K562 (cell line): ENCODE results near the gene DZIP3. TPM values are rescaled to one million over a fixed set of nuclear protein-coding genes. Genes with fewer than 3 reads are reported as not detected.
"Not testable (repeated sequence)": the region's sequence is repeated elsewhere in the genome, so short reads cannot be mapped to it uniquely, and the experiment has no call there.

ENCODE experiments used
- ATAC-seq: fragments of 200-7000 bp; cut with Tn5 transposase; 3 replicates; pipeline ENCODE4 v1.9.1; 2020; ENCODE audit warnings: moderate library complexity
- BruUV-seq: library from RNA; stranded (reverse); fragments of 400-500 nt; replicated peaks from 2 replicates; lab custom pipeline; 2021; lab: Mats Ljungman, UMichigan
- CTCF ChIA-PET: fragments of 300-600 bp; formaldehyde crosslinking; extraction: SDS; loops from one replicate; lab custom pipeline; 2021; ENCODE audit warnings: low intra/inter-chr PET ratio; lab: Yijun Ruan, JAX
- POLR2A ChIA-PET: fragments of 300-600, 350-650 bp; sonication (Branson Sonifier 250); formaldehyde crosslinking; extraction: SDS; loops from one replicate; lab custom pipeline; 2021; ENCODE audit warnings: antibody characterized with exemption, inconsistent platforms; lab: Yijun Ruan, JAX
- DNase-seq, 4 experiments: peaks; one replicate each; pipeline versions ENCODE4 v3.0.0 to v3.0.0-alpha.2; 2011 to 2018; ENCODE audit warnings: low spot score in 3 of 4, mixed read lengths in 3 of 4; ENCODE audit errors: extremely low read depth in 1 of 4
- FAIRE-seq: peaks from 2 replicates; lab custom pipeline; 2011; peaks lifted over from hg19 to GRCh38; lab: Jason Lieb, UNC
- H2AFZ ChIP-seq: 2 replicates; pipeline ENCODE4 v1.6.0; 2011; ENCODE audit warnings: low read depth, low read length, control low read depth, inconsistent platforms
- H3K27ac ChIP-seq: fragments of 200-600 bp; 3 replicates; pipeline ENCODE4 v1.8.0; 2011; ENCODE audit warnings: low read depth, mild to moderate bottlenecking, control low read depth, inconsistent platforms, low read length, moderate library complexity, mixed read lengths; ENCODE audit errors: extremely low read depth
- H3K27me3 ChIP-seq, 2 experiments: fragments of 300-600 bp in 1 of 2; 2 replicates in 1 of 2; 3 replicates in 1 of 2; pipeline versions ENCODE4 v1.6.0 to v1.8.0; 2011; ENCODE audit warnings: inconsistent platforms in 2 of 2, low read length in 2 of 2, mild to moderate bottlenecking in 1 of 2, mixed read lengths in 1 of 2, moderate library complexity in 1 of 2; ENCODE audit not compliant: control insufficient read depth in 2 of 2, insufficient read depth in 2 of 2
- H3K36me3 ChIP-seq: fragments of 300-600 bp; 3 replicates; pipeline ENCODE4 v1.8.0; 2011; ENCODE audit warnings: mild to moderate bottlenecking, low read length, inconsistent platforms; ENCODE audit not compliant: control insufficient read depth, insufficient read depth
- H3K4me1 ChIP-seq, 2 experiments: fragments of 200-600 bp in 1 of 2; replicated peaks in 1 of 2; 2 replicates in 1 of 2; 3 replicates in 1 of 2; pipeline versions ENCODE4 v1.5.1 to v1.8.0; 2011; ENCODE audit warnings: inconsistent platforms in 2 of 2, low read length in 2 of 2, mild to moderate bottlenecking in 1 of 2, mixed read lengths in 1 of 2, moderate library complexity in 1 of 2; ENCODE audit not compliant: control insufficient read depth in 2 of 2, insufficient read depth in 2 of 2
- H3K4me2 ChIP-seq: 2 replicates; pipeline ENCODE4 v1.6.1; 2011; ENCODE audit warnings: low read length, control low read depth, inconsistent platforms, mixed read lengths; ENCODE audit not compliant: insufficient read depth
- H3K4me3 ChIP-seq: fragments of 200-600 bp; sonication (generic), shearing (Covaris generic); 2 replicates; pipeline ENCODE4 v1.5.1; 2016; ENCODE audit warnings: control low read depth, inconsistent platforms
- H3K79me2 ChIP-seq: fragments of 200-600 bp; 3 replicates; pipeline ENCODE4 v1.8.0; 2011; ENCODE audit warnings: low read length, inconsistent platforms; ENCODE audit not compliant: control insufficient read depth, insufficient read depth
- H3K9ac ChIP-seq, 2 experiments: 2 replicates each; pipeline versions ENCODE4 v1.6.0 to v1.6.1; 2011; ENCODE audit warnings: low read depth in 2 of 2, low read length in 2 of 2, control low read depth in 1 of 2, inconsistent platforms in 1 of 2, mild to moderate bottlenecking in 1 of 2, mixed read lengths in 1 of 2; ENCODE audit not compliant: insufficient read depth in 1 of 2
- H3K9me1 ChIP-seq: one replicate; pipeline ENCODE4 v1.6.0; 2011; ENCODE audit warnings: inconsistent platforms, mild to moderate bottlenecking, low read length, moderate library complexity; ENCODE audit not compliant: control insufficient read depth, insufficient read depth
- H3K9me3 ChIP-seq: replicated peaks from 2 replicates; pipeline ENCODE4 v1.5.1; 2011; ENCODE audit warnings: low read depth, low read length, inconsistent platforms; ENCODE audit not compliant: control insufficient read depth, insufficient read depth
- H4K20me1 ChIP-seq: replicated peaks from 2 replicates; pipeline ENCODE4 v1.6.1; 2011; ENCODE audit warnings: low read length, inconsistent platforms, mixed read lengths; ENCODE audit not compliant: control insufficient read depth, insufficient read depth
- ARID2 ChIP-seq: fragments of 450-650 bp; IDR thresholded peaks from 2 replicates; pipeline ENCODE4 v1.6.1; 2017; ENCODE audit warnings: antibody characterized with exemption, mild to moderate bottlenecking
- DPF2 ChIP-seq: fragments of 450-650 bp; IDR thresholded peaks from 2 replicates; pipeline ENCODE4 v1.6.1; 2016
- HOXB6 ChIP-seq: fragments of 250-450 bp; sonication (Bioruptor Pico); IDR thresholded peaks from 2 replicates; pipeline ENCODE4 v1.5.1; 2022; ENCODE audit warnings: mild to moderate bottlenecking, borderline replicate concordance
- SMAD4 ChIP-seq: fragments of 250-450 bp; sonication (Bioruptor Pico); conservative IDR thresholded peaks from 2 replicates; pipeline ENCODE4 v1.8.0; 2021; ENCODE audit warnings: inconsistent platforms, mild to moderate bottlenecking, moderate library complexity
- ZBTB7A ChIP-seq: IDR thresholded peaks from 2 replicates; pipeline ENCODE4 v1.6.1; 2011; ENCODE audit warnings: low read depth, mild to moderate bottlenecking, low read length, moderate library complexity, borderline replicate concordance; ENCODE audit not compliant: control insufficient read depth
- ZNF175 ChIP-seq: fragments of 200-800 bp; sonication (Bioruptor generic); IDR thresholded peaks from 2 replicates; pipeline ENCODE4 v1.6.1; 2016; ENCODE audit warnings: low read depth, mild to moderate bottlenecking, missing genetic modification characterization, missing compliant biosample characterization
- ZNF436 ChIP-seq: fragments of 250-450, 450-650 bp; sonication (Bioruptor Pico); formaldehyde crosslinking; IDR thresholded peaks from 2 replicates; pipeline ENCODE4 v1.7.0; 2020; ENCODE audit warnings: mild to moderate bottlenecking
- ZNF449 ChIP-seq: fragments of 250-450 bp; sonication (Bioruptor Pico); IDR thresholded peaks from 2 replicates; pipeline ENCODE4 v1.8.0; 2022; ENCODE audit warnings: moderate library complexity, mild to moderate bottlenecking, inconsistent platforms
- ZNF77 ChIP-seq: fragments of 250-450 bp; sonication (Bioruptor Pico); IDR thresholded peaks from 2 replicates; pipeline ENCODE4 v1.5.0; 2020
- WGBS: fragments of 100-300 bp; shearing (Covaris generic); methylation state at CpG from one replicate; pipeline ENCODE4 v1.1.6; 2016; ENCODE audit warnings: low coverage, mixed read lengths; ENCODE audit not compliant: insufficient coverage; ENCODE audit errors: missing lambda C conversion rate; 5-methylcytosine and 5-hydroxymethylcytosine counted together
- in situ Hi-C: fragments of 300-500 bp; cut with MboI; formaldehyde crosslinking; loops from 4 replicates; pipeline ENCODE4 v1.15.0; 2018; ENCODE audit warnings: inconsistent platforms, mixed read lengths
- intact Hi-C: fragments of 100-400 bp; cut with micrococcal nuclease; formaldehyde crosslinking; loops from 2 replicates; pipeline ENCODE4 v1.14.2; 2022
- polyA plus RNA-seq, 8 experiments: library from polyadenylated mRNA; depleted of rRNA in 4 of 8; stranded (reverse) in 5 of 8; unstranded in 3 of 8; fragments of >200 nt; fragmentation: Nextera tagmentation in 2 of 8; fragmentation: Illumina TruSeq in 1 of 8; extraction: Ambion mirVana in 2 of 8; extraction: Trizol in 1 of 8; gene quantifications; 2 replicates each; pipeline versions ENCODE4 v1.2.1 to v1.2.3, GENCODE V29; 2011 to 2014; ENCODE audit warnings: inconsistent platforms in 1 of 8, missing spikeins in 1 of 8
- total RNA-seq, 7 experiments: library from RNA; depleted of rRNA in 6 of 7; stranded (reverse); fragments of >200 nt in 6 of 7; fragmentation: Illumina TruSeq in 2 of 7; extraction: Trizol in 2 of 7; gene quantifications; 2 replicates each; pipeline versions ENCODE4 v1.2.1 to v1.2.3, GENCODE V29; 2011 to 2021; ENCODE audit warnings: low replicate concordance in 1 of 7
- TF ChIP-seq, protein P1 (sequence below): fragments of 200-800 bp; sonication (Bioruptor generic); IDR thresholded peaks from 2 replicates; pipeline ENCODE4 v1.6.1; 2017; ENCODE audit warnings: missing genetic modification characterization, missing compliant biosample characterization

The DZIP3 gene
- total and polyA plus RNA-seq, 9 of the 15 experiments (the other 6 are each of a cell fraction or from before 2014, with no cell fraction given) = 3.5 to 9.7 (median 5.7) TPM

DNA sequence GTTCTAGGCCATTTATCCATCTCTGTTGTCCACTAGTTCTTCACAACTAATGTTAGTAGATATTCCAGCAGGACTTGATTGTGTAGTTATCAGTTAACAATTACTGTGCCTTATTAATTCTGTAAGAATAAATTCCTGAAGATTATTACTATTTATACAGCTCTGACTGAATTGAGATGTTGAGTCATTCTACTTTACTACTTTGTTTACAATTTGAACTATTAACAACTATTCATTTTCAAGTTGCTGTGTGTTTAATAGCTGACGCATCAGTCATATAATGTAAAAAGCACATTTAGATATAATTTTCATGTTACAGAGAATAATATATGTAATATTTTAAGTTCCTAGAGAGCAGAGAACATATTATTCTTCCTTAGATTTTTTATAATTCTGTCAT lies 21.1 kb downstream of the DZIP3 start (continued):
- no peak for TF ChIP-seq ZBTB7A
- TF ChIP-seq ZNF175 = no peak
- no peak for TF ChIP-seq ZNF436 (CRISPR knock-in tag)
- TF ChIP-seq, protein P1, sequence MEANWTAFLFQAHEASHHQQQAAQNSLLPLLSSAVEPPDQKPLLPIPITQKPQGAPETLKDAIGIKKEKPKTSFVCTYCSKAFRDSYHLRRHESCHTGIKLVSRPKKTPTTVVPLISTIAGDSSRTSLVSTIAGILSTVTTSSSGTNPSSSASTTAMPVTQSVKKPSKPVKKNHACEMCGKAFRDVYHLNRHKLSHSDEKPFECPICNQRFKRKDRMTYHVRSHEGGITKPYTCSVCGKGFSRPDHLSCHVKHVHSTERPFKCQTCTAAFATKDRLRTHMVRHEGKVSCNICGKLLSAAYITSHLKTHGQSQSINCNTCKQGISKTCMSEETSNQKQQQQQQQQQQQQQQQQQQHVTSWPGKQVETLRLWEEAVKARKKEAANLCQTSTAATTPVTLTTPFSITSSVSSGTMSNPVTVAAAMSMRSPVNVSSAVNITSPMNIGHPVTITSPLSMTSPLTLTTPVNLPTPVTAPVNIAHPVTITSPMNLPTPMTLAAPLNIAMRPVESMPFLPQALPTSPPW (CRISPR knock-in tag) = no peak
- TF ChIP-seq ZNF449 = no peak
- TF ChIP-seq HOXB6 = no peak
- no peak for TF ChIP-seq SMAD4 (CRISPR knock-in tag)
- no peak for TF ChIP-seq ZNF77 (CRISPR knock-in tag)
- TF ChIP-seq DPF2 = no peak
- no peak for TF ChIP-seq ARID2

GRCh38 chr3:108616090-108616489 lies 26.6 kb downstream of the DZIP3 start:
- POLR2A ChIA-PET = interaction anchor here (1.2 kb wide), 1 partner anchor 10 kb away, joined by 4 read pairs; no protein-coding TSS in a partner anchor
- in situ Hi-C loops, H3K4me1 ChIP-seq, DNase-seq, CTCF ChIA-PET, H3K4me3 ChIP-seq, H3K4me2 ChIP-seq, H3K27ac ChIP-seq, H3K79me2 ChIP-seq, BruUV-seq, FAIRE-seq, intact Hi-C loops, ATAC-seq, H3K36me3 ChIP-seq, H3K27me3 ChIP-seq, H3K9ac ChIP-seq, H3K9me1 ChIP-seq, H4K20me1 ChIP-seq, H2AFZ ChIP-seq, H3K9me3 ChIP-seq: not testable (repeated sequence)
- whole genome bisulfite sequencing = 71% methylated on average over 4 of the region's 8 CpGs
